ENCODE data around the gene KIZ. TPM values are rescaled to one million over a fixed set of nuclear protein-coding genes. Genes with fewer than 3 reads are reported as not detected.

Gene KIZ
- total RNA-seq, 1 experiment from 2014 or later, result 9.1 TPM

DNA sequence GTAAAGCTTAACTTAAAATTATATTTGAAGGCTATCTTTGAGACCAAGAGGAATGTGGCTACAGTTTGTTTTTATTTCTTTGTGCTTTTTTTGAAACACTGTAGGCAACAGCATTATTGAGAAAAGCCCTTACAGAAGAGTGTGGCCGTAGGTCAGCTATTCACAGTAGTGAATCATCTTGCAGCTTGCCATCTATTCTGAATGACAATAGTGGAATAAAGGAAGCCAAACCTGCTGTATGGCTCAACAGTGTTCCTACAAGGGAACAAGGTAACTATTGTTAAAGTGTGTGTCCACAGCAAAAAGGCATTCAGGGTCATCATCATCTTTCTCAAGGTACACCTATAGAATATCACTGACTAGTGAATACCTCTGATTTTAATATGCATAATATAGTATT is 88.5 kb downstream of the KIZ start:
- H3K27me3 ChIP-seq (replicated peaks; ENCODE audit: insufficient read depth, low read depth, low read length, poor library complexity), result no peaks in the 10 kb centered on the region
- no peak overlapping the region for H3K27ac ChIP-seq (ENCODE audit: low read depth, low read length, poor library complexity, severe bottlenecking)
- ChIA-PET CTCF (no interaction called here), POLR2A (ENCODE audit: low non-redundant PET) (no interaction called here)
- H3K4me3 ChIP-seq (ENCODE audit: low read depth, low read length, poor library complexity, severe bottlenecking), result no peak overlapping the region
- intact Hi-C loops (cut with micrococcal nuclease; ENCODE audit: unreplicated experiment), result no loop called here
- DNase-seq (ENCODE audit: low spot score), result no peak
- BruUV-seq (replicated peaks), result no TSS peak
- H3K9me3 ChIP-seq (ENCODE audit: low read depth, low read length, poor library complexity, severe bottlenecking), result no peaks in the 10 kb centered on the region
- TF ChIP-seq, protein P1, sequence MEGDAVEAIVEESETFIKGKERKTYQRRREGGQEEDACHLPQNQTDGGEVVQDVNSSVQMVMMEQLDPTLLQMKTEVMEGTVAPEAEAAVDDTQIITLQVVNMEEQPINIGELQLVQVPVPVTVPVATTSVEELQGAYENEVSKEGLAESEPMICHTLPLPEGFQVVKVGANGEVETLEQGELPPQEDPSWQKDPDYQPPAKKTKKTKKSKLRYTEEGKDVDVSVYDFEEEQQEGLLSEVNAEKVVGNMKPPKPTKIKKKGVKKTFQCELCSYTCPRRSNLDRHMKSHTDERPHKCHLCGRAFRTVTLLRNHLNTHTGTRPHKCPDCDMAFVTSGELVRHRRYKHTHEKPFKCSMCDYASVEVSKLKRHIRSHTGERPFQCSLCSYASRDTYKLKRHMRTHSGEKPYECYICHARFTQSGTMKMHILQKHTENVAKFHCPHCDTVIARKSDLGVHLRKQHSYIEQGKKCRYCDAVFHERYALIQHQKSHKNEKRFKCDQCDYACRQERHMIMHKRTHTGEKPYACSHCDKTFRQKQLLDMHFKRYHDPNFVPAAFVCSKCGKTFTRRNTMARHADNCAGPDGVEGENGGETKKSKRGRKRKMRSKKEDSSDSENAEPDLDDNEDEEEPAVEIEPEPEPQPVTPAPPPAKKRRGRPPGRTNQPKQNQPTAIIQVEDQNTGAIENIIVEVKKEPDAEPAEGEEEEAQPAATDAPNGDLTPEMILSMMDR (conservative IDR thresholded peaks at IDR 0.05; ENCODE audit: low read depth, low read length), result no peak
- no peak for TF ChIP-seq EZH2 (IDR thresholded peaks at IDR 0.05; ENCODE audit: borderline replicate concordance, low read depth, low read length, poor library complexity, severe bottlenecking)
- H3K36me3 ChIP-seq (ENCODE audit: insufficient read depth, low read length, poor library complexity, severe bottlenecking), result no peaks in the 10 kb centered on the region
- no peaks in the 10 kb centered on the region for H3K4me1 ChIP-seq (ENCODE audit: insufficient read depth, low read length, poor library complexity, severe bottlenecking)

DNA sequence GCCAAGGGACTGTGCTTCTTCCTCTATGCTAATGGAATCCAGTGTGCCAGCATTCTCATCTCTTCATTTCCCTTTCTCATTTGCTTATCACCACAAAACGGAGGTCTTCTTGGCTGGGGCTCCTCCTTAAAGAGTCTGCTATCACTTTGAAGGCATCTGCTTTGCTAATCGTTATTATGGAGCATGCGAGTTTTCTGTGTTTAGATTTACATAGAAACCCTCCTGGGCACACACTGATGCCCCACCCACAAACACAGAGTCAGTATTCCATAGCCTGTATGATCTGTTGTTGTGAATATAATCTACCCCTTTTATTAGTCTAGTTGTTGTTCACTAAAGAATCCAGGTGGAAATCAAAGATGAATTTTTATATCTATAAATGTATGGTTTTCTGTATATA is 93.8 kb downstream of the KIZ start:
- intact Hi-C loops (cut with micrococcal nuclease; ENCODE audit: unreplicated experiment), result no loop called here
- CTCF ChIA-PET, result no interaction called here

DNA sequence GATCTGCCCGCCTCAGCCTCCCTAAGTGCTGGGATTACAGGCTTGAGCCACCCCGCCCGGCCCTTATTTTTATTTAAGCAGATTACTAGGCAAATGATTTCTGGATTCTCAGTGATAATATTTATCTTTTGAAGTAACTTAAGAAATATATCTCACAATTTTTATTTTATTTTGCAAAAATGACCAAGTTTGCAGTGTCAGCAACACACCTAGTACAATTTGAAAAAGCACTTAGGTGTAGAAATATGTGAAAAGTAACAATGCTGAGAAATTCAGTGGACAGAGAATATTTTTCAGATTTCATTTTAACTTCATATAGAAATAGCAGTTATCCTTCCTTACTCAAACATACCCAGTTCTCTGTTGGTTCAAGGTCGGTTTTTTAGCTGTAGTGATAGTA is 98.3 kb downstream of the KIZ start:
- Histone ChIP-seq H3K36me3 (ENCODE audit: insufficient read depth, low read length, poor library complexity, severe bottlenecking) (no peaks in the 10 kb centered on the region), H3K4me3 (ENCODE audit: low read depth, low read length, poor library complexity, severe bottlenecking) (no peak overlapping the region), H3K9me3 (ENCODE audit: low read depth, low read length, poor library complexity, severe bottlenecking) (no peaks in the 10 kb centered on the region), H3K27me3 (replicated peaks; ENCODE audit: insufficient read depth, low read depth, low read length, poor library complexity) (no peaks in the 10 kb centered on the region), H3K4me1 (ENCODE audit: insufficient read depth, low read length, poor library complexity, severe bottlenecking) (no peaks in the 10 kb centered on the region), H3K27ac (ENCODE audit: low read depth, low read length, poor library complexity, severe bottlenecking) (no peak overlapping the region)
- ChIA-PET POLR2A (ENCODE audit: low non-redundant PET) (no interaction called here), CTCF (no interaction called here)
- no peak for DNase-seq (ENCODE audit: low spot score)
- BruUV-seq (replicated peaks), result no TSS peak
- TF ChIP-seq, protein P1 (conservative IDR thresholded peaks at IDR 0.05; ENCODE audit: low read depth, low read length), result no peak
- no peak for TF ChIP-seq EZH2 (IDR thresholded peaks at IDR 0.05; ENCODE audit: borderline replicate concordance, low read depth, low read length, poor library complexity, severe bottlenecking)
- intact Hi-C loops (cut with micrococcal nuclease; ENCODE audit: unreplicated experiment), result no loop called here

More for the DNA sequence above, 93.8 kb downstream of the KIZ start:
- POLR2A ChIA-PET (ENCODE audit: low non-redundant PET), result no interaction called here
- Histone ChIP-seq H3K4me1 (ENCODE audit: insufficient read depth, low read length, poor library complexity, severe bottlenecking) (no peaks in the 10 kb centered on the region), H3K9me3 (ENCODE audit: low read depth, low read length, poor library complexity, severe bottlenecking) (no peaks in the 10 kb centered on the region), H3K27ac (ENCODE audit: low read depth, low read length, poor library complexity, severe bottlenecking) (no peak overlapping the region), H3K27me3 (replicated peaks; ENCODE audit: insufficient read depth, low read depth, low read length, poor library complexity) (no peaks in the 10 kb centered on the region), H3K4me3 (ENCODE audit: low read depth, low read length, poor library complexity, severe bottlenecking) (no peak overlapping the region), H3K36me3 (ENCODE audit: insufficient read depth, low read length, poor library complexity, severe bottlenecking) (no peaks in the 10 kb centered on the region)
- BruUV-seq (replicated peaks), result no TSS peak
- DNase-seq (ENCODE audit: low spot score), result no peak
- TF ChIP-seq, protein P1 (conservative IDR thresholded peaks at IDR 0.05; ENCODE audit: low read depth, low read length), result no peak
- no peak for TF ChIP-seq EZH2 (IDR thresholded peaks at IDR 0.05; ENCODE audit: borderline replicate concordance, low read depth, low read length, poor library complexity, severe bottlenecking)

Measured in A673 (cell line).